ENCODE results near the gene SLC13A3.

- no peak for TF ChIP-seq CTCF (conservative IDR thresholded peaks at IDR 0.05; ENCODE audit: low read length)
- no peak for TF ChIP-seq EZH2phosphoT487 (IDR thresholded peaks at IDR 0.05; ENCODE audit: borderline replicate concordance)
Observed at GRCh38 chr20:46523696-46524328, 127.4 kb downstream of the SLC13A3 start.
